K562 treated with DMSO at 1 percent for 4 hours (cell line): Measurements from ENCODE around the gene CCDC201. TPM values are rescaled to one million over a fixed set of nuclear protein-coding genes. Genes with fewer than 3 reads are reported as not detected.

Experiments
- total RNA-seq: library from RNA; unstranded; fragments of 300-600 nt; gene quantifications from 2 replicates; pipeline ENCODE4 v1.2.3, GENCODE V29; 2022; ENCODE audit not compliant: insufficient read depth

CCDC201 gene, protein sequence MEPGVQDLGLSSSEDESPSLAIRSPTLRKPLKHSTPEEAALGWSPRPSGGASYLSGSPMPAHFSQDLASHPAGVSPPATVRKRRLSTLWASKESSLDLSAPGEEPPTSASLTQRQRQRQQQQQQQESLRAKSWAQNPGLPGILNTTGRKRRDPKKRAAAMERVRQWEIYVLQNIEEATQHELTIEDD
- total RNA-seq: not detected in 2 replicates

DNA sequence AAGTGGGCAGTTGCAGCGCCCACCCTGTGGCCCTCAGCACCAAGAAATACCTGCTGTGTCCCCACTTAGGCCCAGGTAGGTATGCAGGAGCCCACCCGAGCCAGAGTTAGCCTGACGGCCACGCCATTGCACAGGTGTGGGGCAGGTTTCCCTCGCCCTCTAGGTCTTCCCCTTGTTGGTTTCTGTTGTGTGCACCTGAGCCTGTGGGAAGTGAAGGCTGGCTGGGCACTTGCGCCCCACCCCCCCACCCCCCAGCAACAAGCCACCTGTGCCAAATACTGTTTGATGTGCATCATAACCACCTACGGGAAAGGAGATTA, at the start of gene CCDC201:
CCDC201 (minus strand) TSS at position 48 of the 320 bp plus-strand sequence. CDS start 75 bp downstream, outside the sequence.

DNA sequence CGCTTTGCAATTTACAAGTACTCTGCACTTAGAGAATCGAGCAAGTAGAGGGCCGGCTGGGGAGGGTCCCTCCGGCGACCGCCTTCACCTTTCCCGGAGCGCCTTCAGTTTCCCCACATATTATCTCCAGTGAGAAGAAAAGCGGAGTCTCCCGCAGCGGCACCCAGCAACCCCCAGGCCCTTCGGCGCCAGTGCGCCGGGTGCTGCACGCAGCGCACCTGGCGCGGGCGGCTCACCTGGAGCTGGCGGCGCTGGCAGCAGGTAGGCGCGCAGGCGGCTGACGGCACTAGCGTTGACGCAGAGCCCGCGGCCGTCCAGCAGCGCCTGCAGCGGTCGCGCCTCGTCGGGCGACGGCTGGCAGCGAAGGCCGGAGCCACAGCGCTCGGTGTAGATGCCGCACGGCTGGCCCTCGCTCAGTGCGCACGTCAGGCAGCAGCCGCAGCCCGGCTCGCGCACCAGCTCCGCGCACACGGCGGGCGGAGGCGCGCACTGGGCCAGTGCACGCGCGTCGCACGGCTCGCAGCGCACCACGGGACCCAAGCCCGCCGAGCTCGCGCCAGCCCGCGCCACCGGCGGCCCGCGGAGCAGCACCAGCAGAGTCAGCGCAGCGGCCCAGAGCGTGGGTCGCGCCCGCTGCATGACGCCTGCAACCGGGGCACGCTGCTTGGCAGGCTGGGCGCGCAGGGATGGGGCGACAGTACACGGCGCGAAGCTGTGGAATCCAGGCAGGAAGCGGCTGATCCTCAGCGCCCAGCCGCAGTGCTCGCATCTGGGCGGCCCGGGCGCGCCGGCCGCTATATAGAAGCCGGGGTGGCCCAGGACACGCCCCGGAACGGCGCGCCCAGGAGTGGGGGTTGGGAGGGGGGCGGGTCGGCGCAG, 47.9 kb upstream of the CCDC201 start, which contains the start of gene IGFBP3:
IGFBP3 (minus strand) TSS at position 771 of the 879 bp plus-strand sequence; CDS start at position 639, 132 bp downstream.

DNA sequence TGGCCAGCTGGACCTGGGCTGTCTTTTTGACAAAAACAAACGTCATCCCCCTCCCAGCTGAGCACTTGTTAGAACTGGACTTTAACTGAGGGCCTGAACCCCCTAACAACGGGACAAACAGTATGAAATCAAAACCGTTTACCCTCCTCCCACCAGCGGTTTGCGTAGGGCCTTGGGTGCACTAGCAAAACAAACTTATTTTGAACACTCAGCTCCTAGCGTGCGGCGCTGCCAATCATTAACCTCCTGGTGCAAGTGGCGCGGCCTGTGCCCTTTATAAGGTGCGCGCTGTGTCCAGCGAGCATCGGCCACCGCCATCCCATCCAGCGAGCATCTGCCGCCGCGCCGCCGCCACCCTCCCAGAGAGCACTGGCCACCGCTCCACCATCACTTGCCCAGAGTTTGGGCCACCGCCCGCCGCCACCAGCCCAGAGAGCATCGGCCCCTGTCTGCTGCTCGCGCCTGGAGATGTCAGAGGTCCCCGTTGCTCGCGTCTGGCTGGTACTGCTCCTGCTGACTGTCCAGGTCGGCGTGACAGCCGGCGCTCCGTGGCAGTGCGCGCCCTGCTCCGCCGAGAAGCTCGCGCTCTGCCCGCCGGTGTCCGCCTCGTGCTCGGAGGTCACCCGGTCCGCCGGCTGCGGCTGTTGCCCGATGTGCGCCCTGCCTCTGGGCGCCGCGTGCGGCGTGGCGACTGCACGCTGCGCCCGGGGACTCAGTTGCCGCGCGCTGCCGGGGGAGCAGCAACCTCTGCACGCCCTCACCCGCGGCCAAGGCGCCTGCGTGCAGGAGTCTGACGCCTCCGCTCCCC, 15.5 kb upstream of the CCDC201 start, which contains the start of gene IGFBP1:
IGFBP1 (plus strand) TSS at position 304 of the 808 bp plus-strand sequence; CDS start at position 469, 165 bp downstream.

Other genes with a start within 250 kb of the CCDC201 start
- not detected in 2 replicates for gene IGFBP1, start 15.4 kb upstream of the CCDC201 start, total RNA-seq
- not detected in 2 replicates for gene IGFBP3, start 48.2 kb upstream of the CCDC201 start, total RNA-seq